A549 (cell line): ENCODE data around the gene RFTN2. TPM values are rescaled to one million over a fixed set of nuclear protein-coding genes. Genes with fewer than 3 reads are reported as not detected.

Experiments
- ATAC-seq, 2 experiments: fragments of 200-7000 bp in 1 of 2; fragments of >200 bp in 1 of 2; cut with Nextera tagmentation in 1 of 2; cut with Tn5 transposase in 1 of 2; 3 replicates each; pipeline versions ENCODE4 v1.8.0 to v1.9.1; 2018 to 2020; ENCODE audit warnings: mild to moderate bottlenecking in 1 of 2, moderate library complexity in 1 of 2
- CTCF ChIA-PET: fragments of 300-600 bp; sonication (Branson Sonifier 250); formaldehyde crosslinking; extraction: SDS; loops from one replicate; lab custom pipeline; 2021; ENCODE audit warnings: antibody characterized with exemption, inconsistent platforms; lab: Yijun Ruan, JAX
- POLR2A ChIA-PET: fragments of 350-600 bp; formaldehyde crosslinking; extraction: SDS; loops from one replicate; lab custom pipeline; 2021; ENCODE audit warnings: antibody characterized with exemption, inconsistent platforms; lab: Yijun Ruan, JAX
- DNase-seq, 2 experiments: peaks; one replicate each; pipeline versions ENCODE4 v3.0.0 to v3.0.0-alpha.2; 2011 to 2016; ENCODE audit warnings: low read depth in 1 of 2, low spot score in 1 of 2
- FAIRE-seq: peaks from 2 replicates; lab custom pipeline; 2011; peaks lifted over from hg19 to GRCh38; lab: Jason Lieb, UNC
- H3K27ac ChIP-seq, 2 experiments: fragments of >200 bp; sonication (Bioruptor Twin); formaldehyde crosslinking; 3 replicates each; pipeline ENCODE4 v1.5.1; 2016 to 2017
- H3K4me1 ChIP-seq: fragments of >200 bp; sonication (Bioruptor Twin); formaldehyde crosslinking; 3 replicates; pipeline ENCODE4 v1.6.1; 2016
- H3K4me2 ChIP-seq: fragments of >200 bp; sonication (Bioruptor Twin); formaldehyde crosslinking; 3 replicates; pipeline ENCODE4 v1.6.1; 2016
- H3K4me3 ChIP-seq: fragments of >200 bp; sonication (Bioruptor Twin); formaldehyde crosslinking; 3 replicates; pipeline ENCODE4 v1.5.1; 2016
- H3K9me3 ChIP-seq: fragments of >200 bp; sonication (Bioruptor Twin); formaldehyde crosslinking; 3 replicates; pipeline ENCODE4 v1.6.1; 2016
- BHLHE40 ChIP-seq: IDR thresholded peaks from 2 replicates; pipeline ENCODE4 v1.6.1; 2012; ENCODE audit warnings: low read depth, low read length, inconsistent platforms
- CBX2 ChIP-seq: fragments of 200-600 bp; sonication (generic); IDR thresholded peaks from 2 replicates; pipeline ENCODE4 v1.6.1; 2016; ENCODE audit warnings: low read depth, mild to moderate bottlenecking, borderline replicate concordance
- CEBPB ChIP-seq, 2 experiments: fragments of >200 bp in 1 of 2; sonication (Bioruptor Twin) in 1 of 2; formaldehyde crosslinking in 1 of 2; IDR thresholded peaks; 2 replicates each; pipeline ENCODE4 v1.6.1; 2012 to 2016
- CHD4 ChIP-seq: fragments of 200-600 bp; sonication (generic); IDR thresholded peaks from 2 replicates; pipeline ENCODE4 v1.6.1; 2016; ENCODE audit warnings: antibody characterized with exemption, mild to moderate bottlenecking, borderline replicate concordance
- EHMT2 ChIP-seq: fragments of 200-600 bp; sonication (generic); IDR thresholded peaks from 2 replicates; pipeline ENCODE4 v1.6.1; 2016; ENCODE audit warnings: antibody characterized with exemption, low read depth, mild to moderate bottlenecking, moderate library complexity
- ESRRA ChIP-seq: fragments of 150-350 bp; IDR thresholded peaks from 2 replicates; pipeline ENCODE4 v1.6.1; 2014; ENCODE audit warnings: mild to moderate bottlenecking, low read length, borderline replicate concordance
- FOSB ChIP-seq: fragments of 250-450 bp; sonication (Bioruptor Pico); IDR thresholded peaks from 2 replicates; pipeline ENCODE4 v1.5.0; 2020; ENCODE audit warnings: mild to moderate bottlenecking, moderate library complexity
- FOSL2 ChIP-seq, 2 experiments: fragments of 450-650 bp in 1 of 2; fragments of >200 bp in 1 of 2; sonication (Bioruptor Twin) in 1 of 2; formaldehyde crosslinking; IDR thresholded peaks; 2 replicates each; pipeline versions ENCODE4 v1.5.0 to v1.6.1; 2016 to 2020; ENCODE audit warnings: mild to moderate bottlenecking in 1 of 2, moderate library complexity in 1 of 2
- HMGXB4 ChIP-seq: fragments of 250-450 bp; sonication (Bioruptor Pico); IDR thresholded peaks from 2 replicates; pipeline ENCODE4 v1.5.0; 2021; ENCODE audit warnings: mild to moderate bottlenecking, moderate library complexity, borderline replicate concordance
- JUNB ChIP-seq: fragments of >200 bp; sonication (Bioruptor Twin); formaldehyde crosslinking; IDR thresholded peaks from 2 replicates; pipeline ENCODE4 v1.6.1; 2016
- KDM1A ChIP-seq: fragments of 200-600 bp; sonication (generic); IDR thresholded peaks from 2 replicates; pipeline ENCODE4 v1.6.1; 2016; ENCODE audit warnings: low read depth, mild to moderate bottlenecking
- KDM5A ChIP-seq: fragments of 200-600 bp; sonication (generic); IDR thresholded peaks from 2 replicates; pipeline ENCODE4 v1.6.1; 2016; ENCODE audit warnings: antibody characterized with exemption, mild to moderate bottlenecking
- MAFK ChIP-seq: fragments of 450-650 bp; IDR thresholded peaks from 2 replicates; pipeline ENCODE4 v1.6.1; 2014; ENCODE audit not compliant: partially characterized antibody
- NFE2L2 ChIP-seq: fragments of 150-350 bp; conservative IDR thresholded peaks from 2 replicates; pipeline ENCODE4 v1.6.1; 2014; ENCODE audit warnings: low read length
- PHF8 ChIP-seq: fragments of 200-600 bp; sonication (generic); IDR thresholded peaks from 2 replicates; pipeline ENCODE4 v1.6.1; 2016; ENCODE audit warnings: low read depth, mild to moderate bottlenecking, antibody characterized with exemption, moderate library complexity, borderline replicate concordance
- POLR2A ChIP-seq: IDR thresholded peaks from 2 replicates; pipeline ENCODE4 v1.6.1; 2012; ENCODE audit warnings: mild to moderate bottlenecking, low read length
- POLR2AphosphoS2 ChIP-seq: conservative IDR thresholded peaks from 2 replicates; pipeline ENCODE4 v1.6.1; 2012; ENCODE audit warnings: low read length, improper control_type of control experiment, inconsistent platforms
- REST ChIP-seq: fragments of 200-600 bp; sonication (generic); IDR thresholded peaks from 2 replicates; pipeline ENCODE4 v1.6.1; 2016; ENCODE audit warnings: antibody characterized with exemption, mild to moderate bottlenecking, moderate library complexity
- RNF2 ChIP-seq: fragments of 200-600 bp; sonication (generic); IDR thresholded peaks from 2 replicates; pipeline ENCODE4 v1.6.1; 2016; ENCODE audit warnings: low read depth, mild to moderate bottlenecking, antibody characterized with exemption, moderate library complexity, borderline replicate concordance
- SREBF2 ChIP-seq: fragments of 450-650 bp; IDR thresholded peaks from 2 replicates; pipeline ENCODE4 v1.6.1; 2014; ENCODE audit warnings: mild to moderate bottlenecking, moderate library complexity
- USF2 ChIP-seq: fragments of 450-650 bp; IDR thresholded peaks from 2 replicates; pipeline ENCODE4 v1.6.1; 2014; ENCODE audit warnings: antibody characterized with exemption
- ZFP36 ChIP-seq: fragments of 450-650 bp; IDR thresholded peaks from 2 replicates; pipeline ENCODE4 v1.6.1; 2014; ENCODE audit warnings: borderline replicate concordance; ENCODE audit not compliant: partially characterized antibody
- ZNF302 ChIP-seq: fragments of 250-450 bp; sonication (Bioruptor Pico); IDR thresholded peaks from 2 replicates; pipeline ENCODE4 v1.9.0; 2021; ENCODE audit warnings: inconsistent platforms, mild to moderate bottlenecking, moderate library complexity
- ZSCAN20 ChIP-seq: fragments of 250-450 bp; sonication (Bioruptor Pico); IDR thresholded peaks from 2 replicates; pipeline ENCODE4 v1.8.0; 2022; ENCODE audit warnings: mild to moderate bottlenecking, moderate library complexity
- WGBS: methylation state at CpG from one replicate; pipeline ENCODE4 v1.1.6; 2017; ENCODE audit errors: missing lambda C conversion rate; 5-methylcytosine and 5-hydroxymethylcytosine counted together
- polyA plus RNA-seq, 4 experiments: library from polyadenylated mRNA; depleted of rRNA in 3 of 4; stranded (reverse); fragments of >200 nt; fragmentation: RNase III in 1 of 4; extraction: RNeasy Plus Mini Kit Qiagen cat#74134 plus additional on column Dnase treatment in 1 of 4; gene quantifications; 2 replicates in 3 of 4; 3 replicates in 1 of 4; pipeline ENCODE4 v1.2.3, GENCODE V29; 2011 to 2017

The RFTN2 gene
- polyA plus RNA-seq, 2 of the 4 experiments (the other 2 are of a cell fraction), result 0.03 to 0.17 TPM

- H3K27ac ChIP-seq, result no peak overlapping the region
- no peaks in the 10 kb centered on the region for H3K9me3 ChIP-seq
- ATAC-seq (no peak), FAIRE-seq (no peak), DNase-seq (no peak)
- H3K4me3 ChIP-seq, result no peak overlapping the region
- H3K4me2 ChIP-seq, result no peak overlapping the region
- TF ChIP-seq REST (no peak), EHMT2 (no peak), HMGXB4 (CRISPR knock-in tag) (no peak), BHLHE40 (no peak), KDM5A (no peak), POLR2A (no peak), ZNF302 (CRISPR knock-in tag) (no peak), JUNB (no peak), CBX2 (no peak), ZFP36 (no peak), ESRRA (no peak)
- ChIA-PET POLR2A (no interaction called here), CTCF (no interaction called here)
- no peaks in the 10 kb centered on the region for H3K4me1 ChIP-seq
These were observed 42.2 kb downstream of the RFTN2 start for GRCh38 chr2:197633109-197633657.

- no peak overlapping the region for H3K27ac ChIP-seq
- no peaks in the 10 kb centered on the region for H3K4me1 ChIP-seq
- TF ChIP-seq RNF2, result no peak
- TF ChIP-seq PHF8, result no peak
- no peak for TF ChIP-seq POLR2A
- no peak for TF ChIP-seq EHMT2
- TF ChIP-seq USF2, result no peak
- no peak for TF ChIP-seq ZSCAN20 (CRISPR knock-in tag)
- TF ChIP-seq MAFK, result no peak
- no peak for TF ChIP-seq FOSL2 (IDR thresholded peaks at IDR 0.05)
- TF ChIP-seq FOSL2 (CRISPR knock-in tag; IDR thresholded peaks at IDR 0.05), result no peak
- TF ChIP-seq POLR2AphosphoS2, result no peak
- TF ChIP-seq KDM1A, result no peak
- no peak for TF ChIP-seq NFE2L2
- TF ChIP-seq CEBPB (IDR thresholded peaks at IDR 0.05), result no peak
- no peak for TF ChIP-seq CHD4
- TF ChIP-seq REST, result no peak
- no peak for TF ChIP-seq SREBF2
- TF ChIP-seq FOSB, result no peak
- no peak for TF ChIP-seq KDM5A
- WGBS, result 29% methylated on average over 4 of the region's 4 CpGs
- no peak overlapping the region for H3K4me3 ChIP-seq
- DNase-seq (no peak), ATAC-seq (peak in 1 of 2 experiments; percentile 30; a peak in 1 of 6 replicates), FAIRE-seq (no peak)
- H3K9me3 ChIP-seq, result no peaks in the 10 kb centered on the region
- ChIA-PET POLR2A (no interaction called here), CTCF (no interaction called here)
- no peak overlapping the region for H3K4me2 ChIP-seq
These were observed 47.3 kb downstream of the RFTN2 start for GRCh38 chr2:197628043-197628500.
